ENCODE measurements around the gene NOL3.
"Not testable (repeated sequence)": the region's sequence is repeated elsewhere in the genome, so short reads cannot be mapped to it uniquely, and the experiment has no call there.

The NOL3 gene

GRCh38 chr16:67170168-67170948 is at the start of gene NOL3:
Gene NOL3, plus strand, starts transcription at chr16:67170538.
- TF ChIP-seq CTCF (IDR thresholded peaks at IDR 0.05; ENCODE audit: insufficient read depth, low read depth, low read length, missing control alignments), result no peak
- H3K4me3 ChIP-seq (ENCODE audit: low read depth, low read length), result peak within 1 kb of the TSS; percentile 67

GRCh38 chr16:67122799-67123198 is 47.5 kb upstream of the NOL3 start:
- not testable (repeated sequence) for DNase-seq (ENCODE audit: low read depth)

More at GRCh38 chr16:67170168-67170948, at the start of gene NOL3:
- peak; percentile 77 for DNase-seq (ENCODE audit: low read depth)

GRCh38 chr16:67128417-67128816 is 41.9 kb upstream of the NOL3 start:
- no peak for DNase-seq (ENCODE audit: low read depth)
- no peak overlapping the region for H3K4me3 ChIP-seq (ENCODE audit: low read depth, low read length)
- TF ChIP-seq CTCF (IDR thresholded peaks at IDR 0.05; ENCODE audit: insufficient read depth, low read depth, low read length, missing control alignments), result no peak

More at GRCh38 chr16:67122799-67123198, 47.5 kb upstream of the NOL3 start:
- H3K4me3 ChIP-seq (ENCODE audit: low read depth, low read length), result not testable (repeated sequence)

GRCh38 chr16:67128887-67129286 is 41.5 kb upstream of the NOL3 start:
- H3K4me3 ChIP-seq (ENCODE audit: low read depth, low read length), result no peak overlapping the region
- TF ChIP-seq CTCF (IDR thresholded peaks at IDR 0.05; ENCODE audit: insufficient read depth, low read depth, low read length, missing control alignments), result no peak
- no peak for DNase-seq (ENCODE audit: low read depth)

- TF ChIP-seq CTCF (IDR thresholded peaks at IDR 0.05; ENCODE audit: insufficient read depth, low read depth, low read length, missing control alignments), result no peak
- DNase-seq (ENCODE audit: low read depth), result no peak
- no peak overlapping the region for H3K4me3 ChIP-seq (ENCODE audit: low read depth, low read length)
Measured at GRCh38 chr16:67129422-67129821, 40.9 kb upstream of the NOL3 start.

- no peak for TF ChIP-seq CTCF (IDR thresholded peaks at IDR 0.05; ENCODE audit: insufficient read depth, low read depth, low read length, missing control alignments)
- no peak for DNase-seq (ENCODE audit: low read depth)
Measured at GRCh38 chr16:67137605-67138004, 32.7 kb upstream of the NOL3 start.

GRCh38 chr16:67141391-67141790 is 28.9 kb upstream of the NOL3 start:
- H3K4me3 ChIP-seq (ENCODE audit: low read depth, low read length), result no peak overlapping the region
- no peak for DNase-seq (ENCODE audit: low read depth)
- no peak for TF ChIP-seq CTCF (IDR thresholded peaks at IDR 0.05; ENCODE audit: insufficient read depth, low read depth, low read length, missing control alignments)

More at GRCh38 chr16:67137605-67138004, 32.7 kb upstream of the NOL3 start:
- no peak overlapping the region for H3K4me3 ChIP-seq (ENCODE audit: low read depth, low read length)

Data from GM12865 (cell line).